HCT116 (cell line): ENCODE results near the gene CST11. TPM values are rescaled to one million over a fixed set of nuclear protein-coding genes. Genes with fewer than 3 reads are reported as not detected.

Source experiments
- ATAC-seq: fragments of 200-7000 bp; cut with Tn5 transposase; 2 replicates; pipeline ENCODE4 v1.9.1; 2020; ENCODE audit warnings: mild to moderate bottlenecking, moderate library complexity
- BruUV-seq: library from RNA; stranded (reverse); fragments of 400-500 nt; replicated peaks from 2 replicates; lab custom pipeline; 2021; lab: Mats Ljungman, UMichigan
- CTCF ChIA-PET: fragments of 300-600 bp; sonication (Branson Sonifier 250); formaldehyde crosslinking; loops from one replicate; lab custom pipeline; 2021; ENCODE audit warnings: antibody characterized with exemption; lab: Charles Lee
- POLR2A ChIA-PET: fragments of 300-600, 350-600 bp; sonication (Branson Sonifier 250); formaldehyde crosslinking; loops from one replicate; lab custom pipeline; 2021; ENCODE audit warnings: antibody characterized with exemption; lab: Charles Lee
- RAD21 ChIA-PET, 2 experiments: fragments of 300-600 bp; sonication (Branson Sonifier 250); formaldehyde crosslinking; loops; one replicate each; lab custom pipeline; 2023; ENCODE audit warnings: low total read pairs in 2 of 2; ENCODE audit not compliant: uncharacterized antibody in 2 of 2, unreplicated experiment in 2 of 2, low non-redundant PET in 1 of 2; lab: Charles Lee
- DNase-seq: peaks from one replicate; pipeline ENCODE4 v3.0.0-alpha.2; 2010; ENCODE audit warnings: low read depth, low spot score
- H2AFZ ChIP-seq: fragments of 200-600 bp; shearing (Covaris generic), sonication (generic); 2 replicates; pipeline ENCODE4 v1.6.1; 2017; ENCODE audit warnings: low read depth, mixed run types, mixed read lengths, antibody characterized with exemption, low read length; ENCODE audit not compliant: poor library complexity, severe bottlenecking
- H3K27ac ChIP-seq: 2 replicates; pipeline ENCODE4 v1.5.1; 2012; ENCODE audit warnings: low read depth, low read length
- H3K27me3 ChIP-seq: fragments of 200-600 bp; sonication (generic); 2 replicates; pipeline ENCODE4 v1.6.1; 2016; ENCODE audit warnings: mixed run types, low read length, mixed read lengths; ENCODE audit not compliant: insufficient read depth
- H3K36me3 ChIP-seq, 2 experiments: fragments of 200-500 bp in 1 of 2; fragments of 200-600 bp in 1 of 2; sonication (Bioruptor generic) in 1 of 2; sonication (generic) in 1 of 2; 2 replicates each; pipeline versions ENCODE4 v1.5.1 to v1.6.1; 2014 to 2016; ENCODE audit warnings: low read length in 2 of 2, inconsistent platforms in 1 of 2, mixed read lengths in 1 of 2, mixed run types in 1 of 2; ENCODE audit not compliant: insufficient read depth in 2 of 2, control insufficient read depth in 1 of 2
- H3K4me1 ChIP-seq, 2 experiments: fragments of 200-600 bp in 1 of 2; sonication (generic) in 1 of 2; 2 replicates each; pipeline versions ENCODE4 v1.5.1 to v1.6.1; 2012 to 2017; ENCODE audit warnings: low read length in 2 of 2, inconsistent platforms in 1 of 2, mild to moderate bottlenecking in 1 of 2, mixed read lengths in 1 of 2, mixed run types in 1 of 2, moderate library complexity in 1 of 2; ENCODE audit not compliant: insufficient read depth in 2 of 2, control insufficient read depth in 1 of 2
- H3K4me2 ChIP-seq: fragments of 200-600 bp; sonication (generic); 2 replicates; pipeline ENCODE4 v1.6.1; 2017; ENCODE audit warnings: mixed run types, low read length, mixed read lengths
- H3K4me3 ChIP-seq, 2 experiments: fragments of 200-600 bp in 1 of 2; sonication (generic) in 1 of 2; replicated peaks in 1 of 2; 2 replicates each; pipeline ENCODE4 v1.5.1; 2011 to 2016; ENCODE audit warnings: low read length in 2 of 2, control low read depth in 1 of 2, low read depth in 1 of 2, mild to moderate bottlenecking in 1 of 2, mixed read lengths in 1 of 2, mixed run types in 1 of 2
- H3K79me2 ChIP-seq: fragments of 200-600 bp; sonication (generic); 2 replicates; pipeline ENCODE4 v1.6.1; 2017; ENCODE audit warnings: mild to moderate bottlenecking, mixed run types, low read length, moderate library complexity, mixed read lengths; ENCODE audit not compliant: insufficient read depth
- H3K9ac ChIP-seq: fragments of 200-600 bp; sonication (generic); 2 replicates; pipeline ENCODE4 v1.6.1; 2016; ENCODE audit warnings: low read length, mixed read lengths
- H3K9me2 ChIP-seq: fragments of 200-600 bp; sonication (generic), shearing (Covaris generic); 2 replicates; pipeline ENCODE4 v1.6.1; 2017; ENCODE audit warnings: mixed run types, mild to moderate bottlenecking, moderate library complexity; ENCODE audit not compliant: insufficient read depth
- H3K9me3 ChIP-seq, 2 experiments: fragments of 200-500 bp in 1 of 2; fragments of 200-600 bp in 1 of 2; sonication (Bioruptor generic) in 1 of 2; sonication (generic) in 1 of 2; 2 replicates each; pipeline ENCODE4 v1.6.1; 2014 to 2017; ENCODE audit warnings: low read length in 2 of 2, mixed read lengths in 2 of 2, inconsistent platforms in 1 of 2, low read depth in 1 of 2, mild to moderate bottlenecking in 1 of 2, mixed run types in 1 of 2, moderate library complexity in 1 of 2; ENCODE audit not compliant: control insufficient read depth in 1 of 2, insufficient read depth in 1 of 2
- H4K20me1 ChIP-seq: fragments of 200-600 bp; sonication (generic), shearing (Covaris generic); 2 replicates; pipeline ENCODE4 v1.6.1; 2017; ENCODE audit warnings: mixed run types, mild to moderate bottlenecking, moderate library complexity; ENCODE audit not compliant: insufficient read depth
- ATF3 ChIP-seq: IDR thresholded peaks from 2 replicates; pipeline ENCODE4 v1.6.1; 2012
- CBX3 ChIP-seq: IDR thresholded peaks from 2 replicates; pipeline ENCODE4 v1.6.1; 2012; ENCODE audit warnings: low read depth
- EGR1 ChIP-seq: IDR thresholded peaks from 2 replicates; pipeline ENCODE4 v1.6.1; 2012; ENCODE audit warnings: low read depth
- EZH2phosphoT487 ChIP-seq: fragments of 200-600 bp; IDR thresholded peaks from 2 replicates; pipeline ENCODE4 v1.6.1; 2018; ENCODE audit warnings: antibody characterized with exemption, borderline replicate concordance
- FOSL1 ChIP-seq: IDR thresholded peaks from 2 replicates; pipeline ENCODE4 v1.6.1; 2012; ENCODE audit warnings: low read depth
- POLR2A ChIP-seq: IDR thresholded peaks from 2 replicates; pipeline ENCODE4 v1.7.0; 2011; ENCODE audit warnings: borderline replicate concordance; ENCODE audit not compliant: insufficient read depth, insufficient read length; ENCODE audit errors: extremely low read depth
- REST ChIP-seq: IDR thresholded peaks from 2 replicates; pipeline ENCODE4 v1.6.1; 2012; ENCODE audit warnings: low read depth
- SIN3A ChIP-seq: IDR thresholded peaks from 2 replicates; pipeline ENCODE4 v1.6.1; 2012; ENCODE audit warnings: low read depth
- SRF ChIP-seq: IDR thresholded peaks from 2 replicates; pipeline ENCODE4 v1.6.1; 2012; ENCODE audit warnings: low read depth
- TCF7L2 ChIP-seq: IDR thresholded peaks from 2 replicates; pipeline ENCODE4 v1.7.0; 2011; ENCODE audit warnings: borderline replicate concordance, inconsistent platforms; ENCODE audit not compliant: insufficient read depth, insufficient read length; ENCODE audit errors: extremely low read depth
- YY1 ChIP-seq: IDR thresholded peaks from 2 replicates; pipeline ENCODE4 v1.6.1; 2011; ENCODE audit warnings: low read length, low read depth, moderate library complexity, mild to moderate bottlenecking; ENCODE audit not compliant: insufficient replicate concordance; ENCODE audit errors: extremely low read depth
- ZBTB33 ChIP-seq: IDR thresholded peaks from 2 replicates; pipeline ENCODE4 v1.6.1; 2011; ENCODE audit warnings: mild to moderate bottlenecking, low read length, moderate library complexity; ENCODE audit not compliant: insufficient replicate concordance; ENCODE audit errors: extremely low read depth
- ZNF274 ChIP-seq: fragments of 200-500 bp; sonication (Bioruptor generic); IDR thresholded peaks from 2 replicates; pipeline ENCODE4 v1.6.1; 2014; ENCODE audit warnings: mild to moderate bottlenecking, low read depth, low read length, inconsistent platforms
- intact Hi-C: fragments of 100-400 bp; cut with micrococcal nuclease; formaldehyde crosslinking; loops from 2 replicates; pipeline ENCODE4 v1.10.0; 2022
- total RNA-seq: library from RNA; stranded (reverse); gene quantifications from one replicate; pipeline ENCODE4 v1.2.1, GENCODE V29; 2021; ENCODE audit not compliant: unreplicated experiment

CST11 gene
- total RNA-seq, 1 experiment from 2014 or later = not detected

GRCh38 chr20:23415959-23416583 lies 36.6 kb downstream of the CST11 start:
- Histone ChIP-seq H4K20me1 (no peaks in the 10 kb centered on the region), H3K9me3 (no peaks in the 10 kb centered on the region), H2AFZ (no peak overlapping the region), H3K4me1 (peaks cover 0 to 7% of the 10 kb centered on the region in 2 experiments; a peak in 2 of 4 replicates), H3K27ac (no peak overlapping the region), H3K9me2 (no peaks in the 10 kb centered on the region), H3K9ac (no peak overlapping the region), H3K79me2 (peaks cover 94% of the 10 kb centered on the region), H3K4me3 (no peak overlapping the region), H3K36me3 (no peaks in the 10 kb centered on the region; a peak in 1 of 4 replicates), H3K4me2 (no peak overlapping the region), H3K27me3 (no peaks in the 10 kb centered on the region)
- ATAC-seq (no peak), DNase-seq (no peak)
- ChIA-PET RAD21 (no interaction called here), CTCF (no interaction called here), POLR2A (no interaction called here)
- TF ChIP-seq EZH2phosphoT487 = no peak
- no peak for TF ChIP-seq SIN3A
- no peak for TF ChIP-seq POLR2A
- no peak for TF ChIP-seq YY1
- no peak for TF ChIP-seq CBX3
- TF ChIP-seq FOSL1 = no peak
- TF ChIP-seq EGR1 = no peak
- no peak for TF ChIP-seq TCF7L2
- no TSS peak for BruUV-seq
- intact Hi-C loops = loop anchor here (10.0 kb wide), 1 partner anchor 51 kb away; the partner anchor contains the start of gene GZF1

GRCh38 chr20:23415555-23415954 lies 37.1 kb downstream of the CST11 start:
- no peaks in the 10 kb centered on the region for H4K20me1 ChIP-seq
- H3K79me2 ChIP-seq = peaks cover 94% of the 10 kb centered on the region
- H3K4me1 ChIP-seq = peaks cover 0 to 7% of the 10 kb centered on the region in 2 experiments; a peak in 2 of 4 replicates
- H3K27me3 ChIP-seq = no peaks in the 10 kb centered on the region
- no peak for ATAC-seq
- H3K9me3 ChIP-seq = no peaks in the 10 kb centered on the region
- RAD21 ChIA-PET = no interaction called here
- no peak for DNase-seq
- intact Hi-C loops = loop anchor here (10.0 kb wide), 1 partner anchor 51 kb away; the partner anchor contains the start of gene GZF1
- no peak overlapping the region for H3K4me3 ChIP-seq
- no peak overlapping the region for H3K27ac ChIP-seq
- no peaks in the 10 kb centered on the region; a peak in 1 of 4 replicates for H3K36me3 ChIP-seq
- POLR2A ChIA-PET = no interaction called here
- H2AFZ ChIP-seq = no peak overlapping the region
- TF ChIP-seq SIN3A = no peak
- no peak for TF ChIP-seq ATF3
- no peak for TF ChIP-seq ZNF274
- TF ChIP-seq EGR1 = no peak
- TF ChIP-seq ZBTB33 = no peak
- TF ChIP-seq SRF = no peak
- no peak for TF ChIP-seq REST
- no peak for TF ChIP-seq YY1
- TF ChIP-seq POLR2A = no peak
- BruUV-seq = no TSS peak
- H3K9me2 ChIP-seq = no peaks in the 10 kb centered on the region
- CTCF ChIA-PET = interaction anchor here (1.2 kb wide), 1 partner anchor 10 kb away, joined by 3 read pairs; no protein-coding TSS in a partner anchor
- no peak overlapping the region for H3K9ac ChIP-seq
- no peak overlapping the region for H3K4me2 ChIP-seq
